ENCODE measurements around the gene USP17L28. TPM values are rescaled to one million over a fixed set of nuclear protein-coding genes. Genes with fewer than 3 reads are reported as not detected.
"Not testable (repeated sequence)": the region's sequence is repeated elsewhere in the genome, so short reads cannot be mapped to it uniquely, and the experiment has no call there.

The USP17L28 gene
- total RNA-seq, 1 experiment from 2014 or later: not detected

DNA sequence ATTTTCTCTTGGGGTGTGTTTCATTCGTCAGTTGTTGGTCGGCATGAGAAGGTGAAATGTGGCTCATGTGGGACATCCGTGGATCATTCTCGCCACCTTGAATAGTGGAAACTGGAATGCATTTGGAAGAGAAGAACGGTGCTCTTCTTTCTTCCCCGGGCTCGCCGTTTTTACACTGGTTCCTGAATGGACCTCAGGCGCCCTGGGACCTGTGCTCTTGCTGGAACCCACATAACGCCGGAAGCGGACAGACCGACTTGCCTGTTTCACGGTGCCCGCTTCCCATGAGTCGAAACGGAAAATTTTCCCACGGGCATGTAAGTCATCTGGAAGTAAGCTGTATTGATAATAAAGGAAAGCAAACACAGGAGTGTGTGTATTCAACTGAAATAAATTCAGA lies 2.2 kb downstream of the USP17L28 start:
- CTCF ChIA-PET; H3K4me1 ChIP-seq (ENCODE audit: insufficient read depth, low read length, poor library complexity, severe bottlenecking); H3K27ac ChIP-seq (ENCODE audit: low read depth, low read length, poor library complexity, severe bottlenecking); intact Hi-C loops (cut with micrococcal nuclease; ENCODE audit: unreplicated experiment); BruUV-seq (replicated peaks); H3K36me3 ChIP-seq (ENCODE audit: insufficient read depth, low read length, poor library complexity, severe bottlenecking); H3K9me3 ChIP-seq (ENCODE audit: low read depth, low read length, poor library complexity, severe bottlenecking); POLR2A ChIA-PET (ENCODE audit: low non-redundant PET); H3K4me3 ChIP-seq (ENCODE audit: low read depth, low read length, poor library complexity, severe bottlenecking); DNase-seq (ENCODE audit: low spot score); H3K27me3 ChIP-seq (replicated peaks; ENCODE audit: insufficient read depth, low read depth, low read length, poor library complexity): not testable (repeated sequence)

DNA sequence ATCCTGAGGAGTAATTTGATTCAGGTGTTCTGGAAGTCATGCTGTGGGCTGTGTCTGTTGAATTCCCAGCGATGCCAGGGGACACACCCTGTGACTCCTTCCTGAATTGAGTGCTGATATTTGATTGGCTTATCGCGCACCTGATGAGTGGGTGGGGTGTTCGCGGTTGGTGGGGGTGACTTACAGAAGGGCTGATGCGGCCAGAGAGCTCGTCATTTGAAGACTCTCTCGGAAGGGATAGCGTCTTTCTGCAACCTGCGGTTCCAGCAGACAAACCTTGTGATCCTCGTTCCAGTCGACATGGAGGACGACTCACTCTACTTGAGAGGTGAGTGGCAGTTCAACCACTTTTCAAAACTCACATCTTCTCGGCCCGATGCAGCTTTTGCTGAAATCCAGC lies 4.6 kb downstream of the USP17L28 start, which contains the start of gene USP17L29:
Gene USP17L29 (plus strand): TSS at position 301 of the 400 bp plus-strand sequence. CDS start 0 bp downstream, at position 301.
- H3K9me3 ChIP-seq (ENCODE audit: low read depth, low read length, poor library complexity, severe bottlenecking); H3K4me1 ChIP-seq (ENCODE audit: insufficient read depth, low read length, poor library complexity, severe bottlenecking); H3K27me3 ChIP-seq (replicated peaks; ENCODE audit: insufficient read depth, low read depth, low read length, poor library complexity); CTCF ChIA-PET; H3K36me3 ChIP-seq (ENCODE audit: insufficient read depth, low read length, poor library complexity, severe bottlenecking); POLR2A ChIA-PET (ENCODE audit: low non-redundant PET); H3K4me3 ChIP-seq (ENCODE audit: low read depth, low read length, poor library complexity, severe bottlenecking); H3K27ac ChIP-seq (ENCODE audit: low read depth, low read length, poor library complexity, severe bottlenecking); BruUV-seq (replicated peaks); intact Hi-C loops (cut with micrococcal nuclease; ENCODE audit: unreplicated experiment); DNase-seq (ENCODE audit: low spot score): not testable (repeated sequence)

DNA sequence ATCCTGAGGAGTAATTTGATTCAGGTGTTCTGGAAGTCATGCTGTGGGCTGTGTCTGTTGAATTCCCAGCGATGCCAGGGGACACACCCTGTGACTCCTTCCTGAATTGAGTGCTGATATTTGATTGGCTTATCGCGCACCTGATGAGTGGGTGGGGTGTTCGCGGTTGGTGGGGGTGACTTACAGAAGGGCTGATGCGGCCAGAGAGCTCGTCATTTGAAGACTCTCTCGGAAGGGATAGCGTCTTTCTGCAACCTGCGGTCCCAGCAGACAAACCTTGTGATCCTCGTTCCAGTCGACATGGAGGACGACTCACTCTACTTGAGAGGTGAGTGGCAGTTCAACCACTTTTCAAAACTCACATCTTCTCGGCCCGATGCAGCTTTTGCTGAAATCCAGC lies 14.1 kb downstream of the USP17L28 start, which contains the start of gene USP17L30:
Gene USP17L30 (plus strand): TSS at position 301 of the 400 bp plus-strand sequence. CDS start 0 bp downstream, at position 301.
- H3K4me1 ChIP-seq (ENCODE audit: insufficient read depth, low read length, poor library complexity, severe bottlenecking); H3K27ac ChIP-seq (ENCODE audit: low read depth, low read length, poor library complexity, severe bottlenecking); DNase-seq (ENCODE audit: low spot score); BruUV-seq (replicated peaks); CTCF ChIA-PET; intact Hi-C loops (cut with micrococcal nuclease; ENCODE audit: unreplicated experiment); H3K4me3 ChIP-seq (ENCODE audit: low read depth, low read length, poor library complexity, severe bottlenecking); POLR2A ChIA-PET (ENCODE audit: low non-redundant PET); H3K9me3 ChIP-seq (ENCODE audit: low read depth, low read length, poor library complexity, severe bottlenecking); H3K36me3 ChIP-seq (ENCODE audit: insufficient read depth, low read length, poor library complexity, severe bottlenecking); H3K27me3 ChIP-seq (replicated peaks; ENCODE audit: insufficient read depth, low read depth, low read length, poor library complexity): not testable (repeated sequence)

DNA sequence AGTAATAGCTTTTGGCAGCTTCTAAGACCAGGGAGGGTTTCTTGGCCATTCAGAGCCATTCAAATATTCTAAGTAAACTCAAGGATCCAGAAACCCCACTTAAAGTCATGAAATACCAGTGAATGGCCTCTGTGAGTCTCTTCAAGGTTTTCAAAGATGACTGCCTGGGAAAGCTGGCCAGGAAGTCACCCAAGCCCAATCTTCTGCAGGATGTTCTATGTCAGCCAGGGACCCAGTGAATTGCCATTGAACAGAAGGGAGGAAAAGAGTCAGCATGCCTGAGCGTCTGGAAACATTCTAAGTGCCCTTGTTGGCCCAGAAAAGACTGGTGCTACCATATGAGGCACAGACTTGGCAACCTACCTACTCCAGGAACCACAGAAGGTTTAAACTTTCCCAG lies 31.2 kb downstream of the USP17L28 start:
- BruUV-seq (replicated peaks); intact Hi-C loops (cut with micrococcal nuclease; ENCODE audit: unreplicated experiment); H3K4me3 ChIP-seq (ENCODE audit: low read depth, low read length, poor library complexity, severe bottlenecking); DNase-seq (ENCODE audit: low spot score); H3K4me1 ChIP-seq (ENCODE audit: insufficient read depth, low read length, poor library complexity, severe bottlenecking); H3K36me3 ChIP-seq (ENCODE audit: insufficient read depth, low read length, poor library complexity, severe bottlenecking); POLR2A ChIA-PET (ENCODE audit: low non-redundant PET); H3K27ac ChIP-seq (ENCODE audit: low read depth, low read length, poor library complexity, severe bottlenecking); CTCF ChIA-PET; H3K27me3 ChIP-seq (replicated peaks; ENCODE audit: insufficient read depth, low read depth, low read length, poor library complexity); H3K9me3 ChIP-seq (ENCODE audit: low read depth, low read length, poor library complexity, severe bottlenecking): not testable (repeated sequence)

GRCh38 chr4:9381012-9381534 lies 32.4 kb downstream of the USP17L28 start:
- TF ChIP-seq CTCF (conservative IDR thresholded peaks at IDR 0.05; ENCODE audit: low read depth, low read length): peak; percentile 41; the same call in 1 of the 2 replicates
- CTCF ChIA-PET: not testable (repeated sequence)

More at GRCh38 chr4:9381012-9381534, 32.4 kb downstream of the USP17L28 start:
- POLR2A ChIA-PET (ENCODE audit: low non-redundant PET); DNase-seq (ENCODE audit: low spot score); H3K9me3 ChIP-seq (ENCODE audit: low read depth, low read length, poor library complexity, severe bottlenecking); H3K36me3 ChIP-seq (ENCODE audit: insufficient read depth, low read length, poor library complexity, severe bottlenecking); BruUV-seq (replicated peaks); H3K27me3 ChIP-seq (replicated peaks; ENCODE audit: insufficient read depth, low read depth, low read length, poor library complexity); H3K4me1 ChIP-seq (ENCODE audit: insufficient read depth, low read length, poor library complexity, severe bottlenecking); H3K4me3 ChIP-seq (ENCODE audit: low read depth, low read length, poor library complexity, severe bottlenecking); H3K27ac ChIP-seq (ENCODE audit: low read depth, low read length, poor library complexity, severe bottlenecking); intact Hi-C loops (cut with micrococcal nuclease; ENCODE audit: unreplicated experiment): not testable (repeated sequence)
